Heart right ventricle (tissue), 16 donors: ENCODE data around the gene PRRT4. TPM values are rescaled to one million over a fixed set of nuclear protein-coding genes. Genes with fewer than 3 reads are reported as not detected.

Source experiments
- ATAC-seq, 8 donors: fragments of 200-7000 bp; cut with Tn5 transposase; one replicate each; pipeline ENCODE4 v1.9.1; 2020; ENCODE audit warnings: mild to moderate bottlenecking in 8 of 8, moderate library complexity in 8 of 8, moderate number of reproducible peaks in 1 of 8
- DNase-seq, 2 donors: peaks; one replicate each; pipeline ENCODE4 v3.0.0-alpha.2; 2020
- H3K27ac ChIP-seq, 10 donors: fragments of 200-600 bp; sonication (generic) in 2 of 10; one replicate each; pipeline versions ENCODE4 v1.5.0 to v1.8.0; 2020 to 2022; ENCODE audit warnings: mild to moderate bottlenecking in 3 of 10
- H3K27me3 ChIP-seq, 7 donors: fragments of 200-600 bp; one replicate each; pipeline ENCODE4 v1.8.0; 2021 to 2022; ENCODE audit warnings: mild to moderate bottlenecking in 2 of 7
- H3K36me3 ChIP-seq, 9 donors: fragments of 200-600 bp; sonication (generic) in 1 of 9; one replicate each; pipeline versions ENCODE4 v1.5.0 to v1.8.0; 2020 to 2022; ENCODE audit warnings: mild to moderate bottlenecking in 2 of 9
- H3K4me1 ChIP-seq, 9 donors: fragments of 200-600 bp; sonication (generic) in 1 of 9; one replicate each; pipeline versions ENCODE4 v1.5.0 to v1.8.0; 2020 to 2022; ENCODE audit warnings: mild to moderate bottlenecking in 4 of 9
- H3K4me3 ChIP-seq, 10 donors: fragments of 200-600 bp; sonication (generic) in 2 of 10; one replicate each; pipeline versions ENCODE4 v1.5.0 to v1.8.0; 2020 to 2022; ENCODE audit warnings: mild to moderate bottlenecking in 7 of 10, moderate library complexity in 2 of 10
- H3K9me3 ChIP-seq, 11 donors: fragments of 200-600 bp in 10 of 11; sonication (generic) in 2 of 11; one replicate each; pipeline versions ENCODE4 v1.5.0 to v1.8.0; 2013 to 2022; ENCODE audit warnings: mild to moderate bottlenecking in 2 of 11, control low read depth in 1 of 11, moderate library complexity in 1 of 11
- WGBS, 2 donors: extraction: QIAGEN DNeasy Blood & Tissue Kit; methylation state at CpG; one replicate each; pipeline ENCODE4 v1.1.7; 2013; ENCODE audit warnings: inconsistent platforms in 1 of 2; 5-methylcytosine and 5-hydroxymethylcytosine counted together
- intact Hi-C, 10 donors: fragments of 100-400 bp; cut with DNase I; formaldehyde crosslinking; loops; one replicate each; pipeline versions ENCODE4 v1.11.1 to v1.14.2; 2022
- long read RNA-seq, 3 donors: library from polyadenylated mRNA; unstranded; transcript quantifications; one replicate each; pipeline ENCODE4 v2.0.0, GENCODE V29; 2020 to 2021
- polyA plus RNA-seq, 2 donors: library from polyadenylated mRNA; stranded (reverse); fragments of 200-250 nt; gene quantifications; one replicate each; pipeline ENCODE4 v1.2.3, GENCODE V29; 2013
- total RNA-seq, 10 donors: library from RNA; stranded (reverse); fragmentation: NEBNext Ultra II Directional in 3 of 10; extraction: Animal tissue kit (Norgen Biotek cat#: 25700) in 3 of 10; gene quantifications; one replicate each; pipeline versions ENCODE4 v1.2.1 to v1.2.4, GENCODE V29; 2021 to 2023
- TF ChIP-seq, protein P1 (sequence below), 9 donors: fragments of 200-600 bp; sonication (generic) in 2 of 9; IDR thresholded peaks; one replicate each; pipeline versions ENCODE4 v1.5.0 to v1.8.0; 2021 to 2022; ENCODE audit warnings: antibody characterized with exemption in 9 of 9, mild to moderate bottlenecking in 5 of 9, moderate library complexity in 1 of 9
- donor health status: Arrhythmogenic right ventricular cardiomyopathy.
- donor health status: ischemic (EF 13 %, LVEDD 7.1; RV severe dilation, severe dysfunction).
- donor health status: healthy with polysubstance abuse.
- donor health status: DM: no; HTN: yes; CAD: no.
- donor health status: DM: no; HTN: no; CAD: no.
- donor health status: ischemic (EF 25% LVEDD 6.9; RV normal size, moderate dysfunction).
- donor health status: ischemic (EF 25% LVEDD 5.7; RV mildly dilated, moderate dysfunction).
- donor health status: healthy.
- donor health status: DM: yes; HTN: yes; CAD: no.
- donor health status: Ischemic cardiomyopathy.
- donor health status: ischemic (EF 35%, LVEDD 5.7; RV mildly dilated, moderate dysfunction).
- donor health status: nonischemic (EF 11% LVEDD 7.7; RV severe dilation, severe dysfunction).
- donor health status: DM: yes; HTN: yes; CAD: no.
- donor health status: PGD.
- donor health status: ischemic (EF 29% LVEDD 5.4; RV normal size, mild dysfunction).
- donor health status: nonischemic (EF 23%, LVEDD 6.1; RV moderate dilation, normal function).

PRRT4 gene
- total RNA-seq: 1 to 10 TPM in 9 of 10 donors, under 1 TPM in 1; 0.73 to 3.1 (median 2.0) TPM
- 1 to 10 TPM in 1 of 2 donors, under 1 TPM in 1; 0.67 to 2.0 TPM for polyA plus RNA-seq
- long read RNA-seq, donor 1, partial matches to known transcripts: 0 of 1 reads
- long read RNA-seq, donor 1, other reads (novel, unspliced or antisense): 1 of 1 reads
- long read RNA-seq, donor 2: 0 reads
- long read RNA-seq, donor 3, partial matches to known transcripts: 1 of 1 reads
- long read RNA-seq, donor 3, other reads (novel, unspliced or antisense): 0 of 1 reads

GRCh38 chr7:128361411-128362379 lies at the start of gene PRRT4:
TSS of gene PRRT4 (minus strand) at chr7:128361690.
- ATAC-seq (peak; percentile 23 to 71 (median 48)), DNase-seq (peak in 1 of 2 donors; percentile 50)
- H3K4me1 ChIP-seq: peaks cover 0 to 36% (median 15%) of the 10 kb centered on the region in 9 donors
- H3K4me3 ChIP-seq: peak within 1 kb of the TSS; percentile 35 to 68 (median 54)
- H3K9me3 ChIP-seq: no peaks in the 10 kb centered on the region
- 1% methylated on average over 85 to 87 of the region's 88 CpGs for WGBS, 2 donors
- intact Hi-C loops: no loop called here
- peak within 1 kb of the TSS in 1 of 10 donors; percentile 43 for H3K27ac ChIP-seq
- H3K27me3 ChIP-seq: peaks cover 0 to 55% (median 18%) of the 10 kb centered on the region in 7 donors
- TF ChIP-seq, protein P1, sequence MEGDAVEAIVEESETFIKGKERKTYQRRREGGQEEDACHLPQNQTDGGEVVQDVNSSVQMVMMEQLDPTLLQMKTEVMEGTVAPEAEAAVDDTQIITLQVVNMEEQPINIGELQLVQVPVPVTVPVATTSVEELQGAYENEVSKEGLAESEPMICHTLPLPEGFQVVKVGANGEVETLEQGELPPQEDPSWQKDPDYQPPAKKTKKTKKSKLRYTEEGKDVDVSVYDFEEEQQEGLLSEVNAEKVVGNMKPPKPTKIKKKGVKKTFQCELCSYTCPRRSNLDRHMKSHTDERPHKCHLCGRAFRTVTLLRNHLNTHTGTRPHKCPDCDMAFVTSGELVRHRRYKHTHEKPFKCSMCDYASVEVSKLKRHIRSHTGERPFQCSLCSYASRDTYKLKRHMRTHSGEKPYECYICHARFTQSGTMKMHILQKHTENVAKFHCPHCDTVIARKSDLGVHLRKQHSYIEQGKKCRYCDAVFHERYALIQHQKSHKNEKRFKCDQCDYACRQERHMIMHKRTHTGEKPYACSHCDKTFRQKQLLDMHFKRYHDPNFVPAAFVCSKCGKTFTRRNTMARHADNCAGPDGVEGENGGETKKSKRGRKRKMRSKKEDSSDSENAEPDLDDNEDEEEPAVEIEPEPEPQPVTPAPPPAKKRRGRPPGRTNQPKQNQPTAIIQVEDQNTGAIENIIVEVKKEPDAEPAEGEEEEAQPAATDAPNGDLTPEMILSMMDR (IDR thresholded peaks at IDR 0.05): no peak
- H3K36me3 ChIP-seq: no peaks in the 10 kb centered on the region

- 3 to 4% methylated on average over 6 of the region's 6 CpGs for WGBS, 2 donors
These were observed 48.9 kb upstream of the PRRT4 start for GRCh38 chr7:128410451-128410753.

DNA sequence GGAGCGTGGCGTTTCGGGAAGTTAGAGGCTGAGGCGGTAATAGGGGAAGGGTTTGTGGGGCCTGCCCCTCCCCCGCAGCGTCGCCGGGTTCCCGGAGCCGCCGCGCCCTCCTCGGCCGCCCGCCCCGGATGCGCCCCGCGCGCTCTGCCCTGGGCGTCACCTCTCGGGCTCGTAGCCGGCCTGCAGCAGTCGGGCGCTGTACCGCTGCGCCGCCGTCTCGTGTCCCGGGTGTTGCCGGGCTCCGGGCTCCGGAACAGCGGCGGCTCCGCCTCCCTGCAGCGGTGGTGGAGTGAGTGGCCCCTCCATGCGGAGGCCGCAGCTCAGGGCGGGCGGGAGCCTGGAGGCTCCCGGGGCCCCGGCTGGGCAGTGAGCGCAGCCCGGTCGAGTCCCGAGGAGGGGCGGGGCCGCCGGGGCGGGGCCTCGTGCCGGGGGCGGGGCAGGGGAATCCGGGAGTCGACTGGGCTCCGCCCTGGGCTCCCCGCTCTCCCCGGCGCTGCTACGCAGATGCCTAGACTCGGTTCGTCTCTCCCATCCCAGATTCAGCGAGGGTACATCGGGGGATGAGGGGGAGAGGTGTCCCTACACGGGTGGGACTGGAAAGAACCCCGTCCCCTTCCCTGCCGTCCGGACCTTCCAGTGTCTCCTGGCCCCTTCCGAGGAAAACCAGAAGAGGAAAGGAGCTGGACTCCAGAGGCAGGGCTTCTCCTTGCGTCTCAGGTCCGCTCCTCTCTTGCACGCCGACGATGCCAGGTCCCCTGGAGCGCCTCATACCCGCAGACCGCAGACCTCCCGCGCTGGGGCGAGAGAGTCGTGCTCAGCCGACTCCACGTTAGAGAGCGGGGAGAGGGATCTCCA lies 48.3 kb upstream of the PRRT4 start, which contains the start of gene IMPDH1:
Gene IMPDH1 (minus strand): TSS at position 387 of the 855 bp plus-strand sequence. CDS start 81 bp downstream, at position 306.
- H3K4me1 ChIP-seq: peaks cover 10 to 51% (median 46%) of the 10 kb centered on the region in 9 donors
- ATAC-seq: peak; percentile 89 to 93 (median 92)
- peaks cover 0 to 5% (median 0%) of the 10 kb centered on the region in 11 donors for H3K9me3 ChIP-seq
- peak within 1 kb of the TSS; percentile 41 to 84 (median 69) for H3K4me3 ChIP-seq
- no peaks in the 10 kb centered on the region for H3K36me3 ChIP-seq
- TF ChIP-seq, protein P1 (IDR thresholded peaks at IDR 0.05): peak in 1 of 9 donors; percentile 8
- H3K27ac ChIP-seq: peak within 1 kb of the TSS in 9 of 10 donors; percentile 59 to 95 (median 81)
- intact Hi-C loops: no loop called here
- no peaks in the 10 kb centered on the region for H3K27me3 ChIP-seq
- peak; percentile 89 to 94 for DNase-seq
- WGBS, 2 donors: 0 to 1% methylated on average over 80 to 87 of the region's 87 CpGs

More at GRCh38 chr7:128410451-128410753, 48.9 kb upstream of the PRRT4 start:
- TF ChIP-seq, protein P1 (IDR thresholded peaks at IDR 0.05): no peak
- ATAC-seq (no peak), DNase-seq (no peak)
- intact Hi-C loops: no loop called here
- Histone ChIP-seq H3K4me3 (peak overlapping the region; percentile 41 to 84 (median 69)), H3K4me1 (peaks cover 5 to 46% (median 41%) of the 10 kb centered on the region in 9 donors), H3K27ac (peak overlapping the region in 9 of 10 donors; percentile 59 to 95 (median 81)), H3K9me3 (peaks cover 0 to 5% (median 0%) of the 10 kb centered on the region in 11 donors), H3K36me3 (no peaks in the 10 kb centered on the region), H3K27me3 (no peaks in the 10 kb centered on the region)
